HEK293 (cell line): ENCODE measurements around the gene MTX1.
"Not testable (repeated sequence)": the region's sequence is repeated elsewhere in the genome, so short reads cannot be mapped to it uniquely, and the experiment has no call there.

Experiments used
- ZBTB8A ChIP-seq: fragments of 450-650 bp; formaldehyde crosslinking; IDR thresholded peaks from 2 replicates; pipeline ENCODE4 v1.5.1; 2016; ENCODE audit warnings: missing biosample characterization, missing genetic modification characterization
- TF ChIP-seq, protein P1 (sequence below): fragments of 450-650 bp; formaldehyde crosslinking; IDR thresholded peaks from 2 replicates; pipeline ENCODE4 v1.5.1; 2016; ENCODE audit warnings: missing biosample characterization, missing genetic modification characterization

DNA sequence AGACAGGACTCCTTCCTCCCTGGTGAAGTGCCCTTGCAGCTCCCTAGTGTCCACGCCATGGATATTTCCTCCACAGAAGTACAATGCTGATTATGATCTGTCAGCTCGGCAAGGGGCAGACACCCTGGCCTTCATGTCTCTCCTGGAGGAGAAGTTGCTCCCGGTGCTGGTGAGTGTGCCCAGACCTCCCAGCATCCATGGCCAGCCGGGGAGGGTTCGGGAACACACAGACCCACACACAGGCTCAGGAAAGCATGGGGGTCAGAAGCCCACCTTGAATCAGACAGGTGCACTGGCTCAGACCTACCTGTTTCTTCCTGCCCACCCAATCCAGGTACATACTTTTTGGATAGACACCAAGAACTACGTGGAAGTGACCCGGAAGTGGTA, 3.6 kb downstream of the MTX1 start:
- TF ChIP-seq ZBTB8A, result not testable (repeated sequence)
- TF ChIP-seq, protein P1, sequence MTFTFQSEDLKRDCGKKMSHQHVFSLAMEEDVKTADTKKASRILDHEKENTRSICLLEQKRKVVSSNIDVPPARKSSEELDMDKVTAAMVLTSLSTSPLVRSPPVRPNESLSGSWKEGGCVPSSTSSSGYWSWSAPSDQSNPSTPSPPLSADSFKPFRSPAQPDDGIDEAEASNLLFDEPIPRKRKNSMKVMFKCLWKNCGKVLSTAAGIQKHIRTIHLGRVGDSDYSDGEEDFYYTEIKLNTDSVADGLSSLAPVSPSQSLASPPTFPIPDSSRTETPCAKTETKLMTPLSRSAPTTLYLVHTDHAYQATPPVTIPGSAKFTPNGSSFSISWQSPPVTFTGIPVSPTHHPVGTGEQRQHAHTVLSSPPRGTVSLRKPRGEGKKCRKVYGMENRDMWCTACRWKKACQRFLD (tag by site-specific recombination), result not testable (repeated sequence)
